ENCODE results near the gene DBNL.

DNA sequence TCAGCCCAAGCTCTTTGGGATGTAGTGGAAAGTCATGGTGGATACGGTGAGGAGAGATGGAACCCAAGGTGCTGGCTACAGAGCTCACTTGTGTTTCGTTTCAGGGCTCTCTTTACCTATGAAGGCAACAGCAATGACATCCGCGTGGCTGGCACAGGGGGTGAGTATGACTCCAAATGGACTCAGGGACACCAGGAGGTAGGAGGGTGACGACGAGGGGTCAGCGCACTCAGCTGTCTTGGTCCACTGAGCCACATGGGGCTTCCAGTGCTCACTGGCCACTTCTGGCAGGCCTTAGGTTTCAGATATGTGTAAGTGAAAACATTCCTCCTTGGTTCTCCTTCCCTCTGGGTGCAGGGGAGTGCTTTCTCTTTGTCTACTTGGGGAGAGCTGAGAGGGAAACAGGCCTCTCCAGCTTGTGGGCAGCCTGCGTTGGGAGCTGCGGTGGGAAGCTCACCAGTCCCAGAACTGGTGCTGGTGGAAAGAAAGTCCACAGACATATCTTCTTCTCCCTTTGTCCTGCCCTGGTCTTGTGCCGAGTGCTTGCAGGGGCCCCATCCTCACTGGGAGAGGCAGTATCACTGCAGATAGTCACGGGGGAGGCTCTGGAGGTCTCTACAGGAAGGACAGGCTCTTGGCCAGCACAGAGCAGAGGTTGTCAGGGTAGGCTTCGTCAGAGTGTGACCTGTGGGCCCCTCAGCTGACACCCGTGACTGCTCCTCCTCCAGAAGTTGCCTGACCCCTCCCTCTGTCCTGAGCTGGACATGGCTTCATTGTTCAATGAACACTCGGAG lies 5.8 kb downstream of the DBNL start:
- TF ChIP-seq POLR2A (IDR thresholded peaks at IDR 0.05) = no peak
- no peak for TF ChIP-seq CTCF (IDR thresholded peaks at IDR 0.05)

Data from testis (tissue), 2 donors.